Panc1 (cell line): Measurements from ENCODE around the gene ERP29. TPM values are rescaled to one million over a fixed set of nuclear protein-coding genes. Genes with fewer than 3 reads are reported as not detected.

ENCODE experiments used
- ATAC-seq: fragments of 200-7000 bp; cut with Tn5 transposase; 2 replicates; pipeline ENCODE4 v1.9.1; 2020; ENCODE audit warnings: mild to moderate bottlenecking, moderate library complexity
- BruUV-seq: library from RNA; stranded (reverse); fragments of 400-500 nt; replicated peaks from 2 replicates; lab custom pipeline; 2021; lab: Mats Ljungman, UMichigan
- CTCF ChIA-PET: fragments of 300-600 bp; sonication (Branson Sonifier 250); formaldehyde crosslinking; loops from one replicate; lab custom pipeline; 2022; ENCODE audit warnings: antibody characterized with exemption; lab: Charles Lee
- POLR2A ChIA-PET: fragments of 300-600 bp; sonication (Branson Sonifier 250); formaldehyde crosslinking; loops from one replicate; lab custom pipeline; 2022; ENCODE audit warnings: antibody characterized with exemption; lab: Charles Lee
- DNase-seq: peaks from one replicate; pipeline ENCODE4 v3.0.0-alpha.2; 2010; ENCODE audit warnings: low read depth, low spot score
- H3K27ac ChIP-seq: 2 replicates; pipeline ENCODE4 v1.5.1; 2011; ENCODE audit warnings: mild to moderate bottlenecking, low read length, inconsistent platforms
- H3K27me3 ChIP-seq: fragments of 200-500 bp; sonication (Bioruptor generic); 2 replicates; pipeline ENCODE4 v1.6.0; 2014; ENCODE audit warnings: low read length, inconsistent platforms; ENCODE audit not compliant: control insufficient read depth, insufficient read depth
- H3K36me3 ChIP-seq: fragments of 200-500 bp; sonication (Bioruptor generic); 2 replicates; pipeline ENCODE4 v1.5.1; 2014; ENCODE audit warnings: inconsistent platforms, mild to moderate bottlenecking, low read length, moderate library complexity; ENCODE audit not compliant: control insufficient read depth, insufficient read depth
- H3K4me1 ChIP-seq: 2 replicates; pipeline ENCODE4 v1.5.1; 2011; ENCODE audit warnings: inconsistent platforms, mild to moderate bottlenecking, low read length, moderate library complexity; ENCODE audit not compliant: control insufficient read depth, insufficient read depth
- H3K4me3 ChIP-seq, 2 experiments: 2 replicates each; pipeline ENCODE4 v1.5.1; 2011 to 2012; ENCODE audit warnings: low read depth in 2 of 2, low read length in 2 of 2, mild to moderate bottlenecking in 2 of 2, inconsistent platforms in 1 of 2, moderate library complexity in 1 of 2
- H3K9me3 ChIP-seq: fragments of 200-500 bp; sonication (Bioruptor generic); 2 replicates; pipeline ENCODE4 v1.5.1; 2014; ENCODE audit warnings: low read depth, mild to moderate bottlenecking, inconsistent platforms, low read length, moderate library complexity; ENCODE audit not compliant: control insufficient read depth, insufficient read depth
- CTCF ChIP-seq: fragments of 450-650 bp; IDR thresholded peaks from 2 replicates; pipeline ENCODE4 v1.5.1; 2017; ENCODE audit warnings: mild to moderate bottlenecking
- POLR2AphosphoS5 ChIP-seq: IDR thresholded peaks from 2 replicates; pipeline ENCODE4 v1.6.1; 2012; ENCODE audit warnings: mild to moderate bottlenecking, low read depth, low read length, moderate library complexity
- SIN3A ChIP-seq: IDR thresholded peaks from 2 replicates; pipeline ENCODE4 v1.6.1; 2012; ENCODE audit warnings: low read depth, mild to moderate bottlenecking, low read length, moderate library complexity, borderline replicate concordance; ENCODE audit not compliant: insufficient read depth
- TCF7L2 ChIP-seq: IDR thresholded peaks from 2 replicates; pipeline ENCODE4 v1.6.1; 2011; ENCODE audit warnings: mild to moderate bottlenecking, low read depth, low read length, inconsistent platforms
- in situ Hi-C: cut with HindIII; loops from 2 replicates; pipeline ENCODE4 v1.10.0; 2016; ENCODE audit warnings: low sequenced_read_pairs, low pct_unique_long_range_greater_than_20kb
- intact Hi-C: fragments of 100-400 bp; cut with micrococcal nuclease; formaldehyde crosslinking; loops from one replicate; pipeline ENCODE4 v1.10.0; 2022; ENCODE audit not compliant: unreplicated experiment
- total RNA-seq: library from RNA; stranded (reverse); gene quantifications from one replicate; pipeline ENCODE4 v1.2.1, GENCODE V29; 2021; ENCODE audit not compliant: unreplicated experiment
- TF ChIP-seq, protein P1 (sequence below), 2 experiments: IDR thresholded peaks; 2 replicates each; pipeline ENCODE4 v1.6.1; 2011 to 2012; ENCODE audit warnings: low read depth in 2 of 2, control low read depth in 1 of 2, low read length in 1 of 2, mild to moderate bottlenecking in 1 of 2, moderate library complexity in 1 of 2; ENCODE audit not compliant: insufficient read depth in 1 of 2

ERP29 gene
- total RNA-seq, 1 experiment from 2014 or later: 69.7 TPM

DNA sequence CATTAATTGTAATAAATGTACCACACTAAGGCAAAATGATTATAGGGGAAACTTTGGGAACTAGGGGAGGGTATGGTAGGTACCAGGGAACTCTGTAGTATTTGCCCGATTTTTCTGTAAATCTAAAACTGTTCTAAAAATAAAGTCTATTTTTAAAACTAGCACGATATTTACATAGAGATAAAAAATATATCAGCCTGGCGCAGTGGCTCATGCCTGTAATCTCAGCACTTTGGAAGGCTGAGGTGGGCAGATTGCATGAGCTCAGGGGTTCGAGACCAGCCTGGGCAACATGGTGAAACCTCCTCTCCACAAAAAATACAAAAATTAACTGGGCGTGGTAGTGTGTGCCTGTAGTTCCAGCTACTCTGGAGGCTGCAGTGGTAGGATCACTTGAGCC, 32.6 kb upstream of the ERP29 start:
- TF ChIP-seq CTCF: no peak
- TF ChIP-seq, protein P1, sequence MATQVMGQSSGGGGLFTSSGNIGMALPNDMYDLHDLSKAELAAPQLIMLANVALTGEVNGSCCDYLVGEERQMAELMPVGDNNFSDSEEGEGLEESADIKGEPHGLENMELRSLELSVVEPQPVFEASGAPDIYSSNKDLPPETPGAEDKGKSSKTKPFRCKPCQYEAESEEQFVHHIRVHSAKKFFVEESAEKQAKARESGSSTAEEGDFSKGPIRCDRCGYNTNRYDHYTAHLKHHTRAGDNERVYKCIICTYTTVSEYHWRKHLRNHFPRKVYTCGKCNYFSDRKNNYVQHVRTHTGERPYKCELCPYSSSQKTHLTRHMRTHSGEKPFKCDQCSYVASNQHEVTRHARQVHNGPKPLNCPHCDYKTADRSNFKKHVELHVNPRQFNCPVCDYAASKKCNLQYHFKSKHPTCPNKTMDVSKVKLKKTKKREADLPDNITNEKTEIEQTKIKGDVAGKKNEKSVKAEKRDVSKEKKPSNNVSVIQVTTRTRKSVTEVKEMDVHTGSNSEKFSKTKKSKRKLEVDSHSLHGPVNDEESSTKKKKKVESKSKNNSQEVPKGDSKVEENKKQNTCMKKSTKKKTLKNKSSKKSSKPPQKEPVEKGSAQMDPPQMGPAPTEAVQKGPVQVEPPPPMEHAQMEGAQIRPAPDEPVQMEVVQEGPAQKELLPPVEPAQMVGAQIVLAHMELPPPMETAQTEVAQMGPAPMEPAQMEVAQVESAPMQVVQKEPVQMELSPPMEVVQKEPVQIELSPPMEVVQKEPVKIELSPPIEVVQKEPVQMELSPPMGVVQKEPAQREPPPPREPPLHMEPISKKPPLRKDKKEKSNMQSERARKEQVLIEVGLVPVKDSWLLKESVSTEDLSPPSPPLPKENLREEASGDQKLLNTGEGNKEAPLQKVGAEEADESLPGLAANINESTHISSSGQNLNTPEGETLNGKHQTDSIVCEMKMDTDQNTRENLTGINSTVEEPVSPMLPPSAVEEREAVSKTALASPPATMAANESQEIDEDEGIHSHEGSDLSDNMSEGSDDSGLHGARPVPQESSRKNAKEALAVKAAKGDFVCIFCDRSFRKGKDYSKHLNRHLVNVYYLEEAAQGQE (IDR thresholded peaks at IDR 0.05; ENCODE audit: insufficient read depth in 1 of 2, low read depth in 2 of 2, low read length in 1 of 2): no peak
- TF ChIP-seq SIN3A: no peak
- TF ChIP-seq POLR2AphosphoS5: no peak
- TF ChIP-seq TCF7L2: no peak
- Histone ChIP-seq H3K27ac (no peak overlapping the region), H3K4me3 (no peak overlapping the region), H3K27me3 (no peaks in the 10 kb centered on the region), H3K9me3 (no peaks in the 10 kb centered on the region), H3K36me3 (no peaks in the 10 kb centered on the region), H3K4me1 (no peaks in the 10 kb centered on the region)
- in situ Hi-C loops: no loop called here
- no TSS peak for BruUV-seq
- POLR2A ChIA-PET: no interaction called here
- ATAC-seq (no peak), DNase-seq (no peak)
- intact Hi-C loops: no loop called here
- CTCF ChIA-PET: no interaction called here

- ChIA-PET CTCF (no interaction called here), POLR2A (no interaction called here)
- no peaks in the 10 kb centered on the region for H3K9me3 ChIP-seq
- H3K4me3 ChIP-seq: no peak overlapping the region
- no peaks in the 10 kb centered on the region for H3K4me1 ChIP-seq
- DNase-seq (no peak), ATAC-seq (no peak)
- no TSS peak for BruUV-seq
- in situ Hi-C loops: no loop called here
- H3K27me3 ChIP-seq: no peaks in the 10 kb centered on the region
- H3K27ac ChIP-seq: no peak overlapping the region
- intact Hi-C loops: no loop called here
- TF ChIP-seq CTCF: no peak
- no peak for TF ChIP-seq POLR2AphosphoS5
- no peak for TF ChIP-seq SIN3A
- TF ChIP-seq, protein P1 (IDR thresholded peaks at IDR 0.05; ENCODE audit: insufficient read depth in 1 of 2, low read depth in 2 of 2, low read length in 1 of 2): no peak
- no peak for TF ChIP-seq TCF7L2
- no peaks in the 10 kb centered on the region for H3K36me3 ChIP-seq
Observed at GRCh38 chr12:111981987-111982386, 31.2 kb upstream of the ERP29 start.
